Brain microvascular endothelial cell (primary cell): ENCODE measurements around the gene B3GNT3.

ENCODE experiments used
- DNase-seq: peaks from one replicate; pipeline ENCODE4 v3.0.0-alpha.2; 2020
- H3K27ac ChIP-seq: fragments of 250-450 bp; sonication (Bioruptor Pico); 2 replicates; pipeline ENCODE4 v1.5.1; 2020; ENCODE audit warnings: mild to moderate bottlenecking, moderate library complexity
- H3K27me3 ChIP-seq: fragments of 250-450 bp; sonication (Bioruptor Pico); replicated peaks from 2 replicates; pipeline ENCODE4 v1.5.1; 2020; ENCODE audit warnings: mild to moderate bottlenecking
- H3K36me3 ChIP-seq: fragments of 250-450 bp; sonication (Bioruptor Pico); replicated peaks from 2 replicates; pipeline ENCODE4 v1.5.1; 2020; ENCODE audit warnings: mild to moderate bottlenecking
- H3K4me3 ChIP-seq: 2 replicates; pipeline ENCODE4 v1.5.1; 2011; ENCODE audit warnings: low read depth, mild to moderate bottlenecking, control low read depth, low read length, moderate library complexity
- CTCF ChIP-seq: IDR thresholded peaks from 2 replicates; pipeline ENCODE4 v1.5.1; 2011; ENCODE audit warnings: low read depth, mild to moderate bottlenecking, moderate library complexity, low read length, control low read depth, inconsistent platforms; ENCODE audit errors: missing control alignments
- in situ Hi-C: cut with HindIII; loops from 2 replicates; pipeline ENCODE4 v1.10.0; 2017; ENCODE audit warnings: low sequenced_read_pairs, low pct_ligation_motif_present

The B3GNT3 gene

DNA sequence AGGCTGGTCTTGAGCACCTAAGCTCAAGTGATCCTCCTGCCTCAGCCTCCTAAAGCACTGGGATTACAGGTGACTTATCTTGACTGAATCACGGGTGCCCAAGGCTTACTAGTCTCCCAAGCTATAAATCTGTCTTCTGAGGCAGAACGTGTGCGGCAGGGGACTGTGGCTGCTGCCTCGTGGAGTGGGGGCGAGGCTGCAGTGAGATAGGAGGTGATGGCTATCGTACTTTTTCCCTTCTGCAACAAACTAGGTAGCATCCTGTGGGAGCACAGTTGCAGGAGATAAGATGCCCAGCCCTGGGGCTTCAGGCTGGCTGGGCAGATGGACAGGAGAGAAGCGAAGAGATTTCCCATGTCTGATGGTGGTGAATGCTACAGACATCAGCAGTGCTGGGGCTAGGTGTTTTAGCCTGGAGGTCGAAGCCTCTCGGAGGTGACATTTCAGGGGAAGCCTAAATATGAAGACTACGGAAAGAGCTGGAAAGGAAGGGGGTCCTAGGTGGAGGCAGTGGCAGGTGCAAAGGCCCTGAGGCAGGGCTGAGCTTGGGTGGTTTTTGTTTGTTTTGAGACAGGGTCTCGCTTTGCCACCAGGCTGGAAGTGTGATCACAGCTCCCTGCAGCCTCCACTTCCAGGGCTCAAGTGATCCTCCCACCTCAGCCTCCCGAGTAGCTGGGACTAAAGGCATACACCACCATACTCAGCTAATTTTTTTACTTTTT, 7.4 kb downstream of the B3GNT3 start:
- in situ Hi-C loops: no loop called here
- TF ChIP-seq CTCF: no peak
- H3K4me3 ChIP-seq: no peak overlapping the region
- H3K27me3 ChIP-seq: peaks cover 3% of the 10 kb centered on the region
- no peak overlapping the region for H3K27ac ChIP-seq
- no peak for DNase-seq
- H3K36me3 ChIP-seq: no peaks in the 10 kb centered on the region

GRCh38 chr19:17803264-17803896, 8.4 kb downstream of the B3GNT3 start:
- Histone ChIP-seq H3K36me3 (no peaks in the 10 kb centered on the region), H3K4me3 (no peak overlapping the region), H3K27me3 (peaks cover 3% of the 10 kb centered on the region), H3K27ac (no peak overlapping the region)
- no peak for DNase-seq
- in situ Hi-C loops: no loop called here
- TF ChIP-seq CTCF: no peak

DNA sequence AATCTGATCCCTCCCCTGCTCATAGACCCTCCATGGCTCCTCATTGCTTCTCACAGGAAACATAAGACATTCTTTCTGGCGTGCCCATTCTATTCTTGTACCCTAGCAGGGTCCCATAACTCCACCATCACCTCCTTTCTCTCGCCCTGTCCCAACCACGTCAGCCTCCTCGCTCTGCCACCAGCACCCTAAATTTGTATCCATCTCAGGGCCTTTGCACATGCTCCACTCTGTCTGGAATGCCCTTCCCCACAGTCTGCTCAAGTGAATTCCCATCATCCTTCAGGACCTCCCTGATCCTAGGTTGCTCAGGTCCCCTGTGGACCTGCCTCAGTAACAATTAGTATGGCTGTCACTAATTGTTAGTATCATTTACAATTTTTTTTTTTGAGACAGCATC, 10.5 kb downstream of the B3GNT3 start:
- in situ Hi-C loops: no loop called here
- TF ChIP-seq CTCF: no peak
- no peak overlapping the region for H3K27ac ChIP-seq
- no peak for DNase-seq
- H3K4me3 ChIP-seq: no peak overlapping the region
- peaks cover 3% of the 10 kb centered on the region for H3K27me3 ChIP-seq
- H3K36me3 ChIP-seq: no peaks in the 10 kb centered on the region

- in situ Hi-C loops: no loop called here
- no peak overlapping the region for H3K27ac ChIP-seq
- H3K27me3 ChIP-seq: peaks cover 3% of the 10 kb centered on the region
- no peak for TF ChIP-seq CTCF
- H3K4me3 ChIP-seq: no peak overlapping the region
- DNase-seq: no peak
- H3K36me3 ChIP-seq: no peaks in the 10 kb centered on the region
These were observed 12.0 kb downstream of the B3GNT3 start for GRCh38 chr19:17806945-17807344.

- H3K27me3 ChIP-seq: peaks cover 3% of the 10 kb centered on the region
- no peak for TF ChIP-seq CTCF
- H3K27ac ChIP-seq: no peak overlapping the region
- no peak overlapping the region for H3K4me3 ChIP-seq
- in situ Hi-C loops: no loop called here
- no peak for DNase-seq
- H3K36me3 ChIP-seq: no peaks in the 10 kb centered on the region
These were observed 12.9 kb downstream of the B3GNT3 start for GRCh38 chr19:17807731-17808316.
